GM10847 (cell line): Measurements from ENCODE around the gene MAGED2.

Experiments used
- POLR2A ChIP-seq: IDR thresholded peaks from 2 replicates; pipeline ENCODE4 v1.6.1; 2011; ENCODE audit not compliant: insufficient read length; ENCODE audit errors: extremely low read depth

Gene MAGED2

GRCh38 chrX:54807524-54808108, at the start of gene MAGED2:
Gene MAGED2, plus strand, starts transcription at chrX:54807745. Its CDS starts 1,587 bp downstream, at chrX:54809332.
- TF ChIP-seq POLR2A: no peak

- no peak for TF ChIP-seq POLR2A
Measured at GRCh38 chrX:54758114-54759055, 49.2 kb upstream of the MAGED2 start.

- no peak for TF ChIP-seq POLR2A
Measured at GRCh38 chrX:54776061-54776460, 31.5 kb upstream of the MAGED2 start.

- no peak for TF ChIP-seq POLR2A
Measured at GRCh38 chrX:54776987-54777672, 30.4 kb upstream of the MAGED2 start.

GRCh38 chrX:54785901-54786300, 21.6 kb upstream of the MAGED2 start:
- TF ChIP-seq POLR2A: no peak

- TF ChIP-seq POLR2A: no peak
Measured at GRCh38 chrX:54786967-54787366, 20.6 kb upstream of the MAGED2 start.

GRCh38 chrX:54788446-54788845, 19.1 kb upstream of the MAGED2 start:
- no peak for TF ChIP-seq POLR2A

GRCh38 chrX:54794028-54794427, 13.5 kb upstream of the MAGED2 start:
- no peak for TF ChIP-seq POLR2A

- TF ChIP-seq POLR2A: no peak
Measured at GRCh38 chrX:54794795-54795194, 12.8 kb upstream of the MAGED2 start.

- TF ChIP-seq POLR2A: no peak
Measured at GRCh38 chrX:54798137-54798536, 9.4 kb upstream of the MAGED2 start, which contains the start of gene ITIH6. Gene ITIH6, minus strand, starts transcription at chrX:54798255. Its CDS starts 45 bp downstream, at chrX:54798210.

GRCh38 chrX:54799046-54799445, 8.5 kb upstream of the MAGED2 start:
- TF ChIP-seq POLR2A: no peak

- no peak for TF ChIP-seq POLR2A
Measured at GRCh38 chrX:54808109-54808604, 612 bp downstream of the MAGED2 start.

- no peak for TF ChIP-seq POLR2A
Measured at GRCh38 chrX:54808605-54809483, 1.3 kb downstream of the MAGED2 start.

- TF ChIP-seq POLR2A: no peak
Measured at GRCh38 chrX:54810532-54810931, 3.0 kb downstream of the MAGED2 start.
